IMR-90 (cell line): ENCODE results near the gene CD9. TPM values are rescaled to one million over a fixed set of nuclear protein-coding genes. Genes with fewer than 3 reads are reported as not detected.

Experiments
- ATAC-seq: fragments of 200-7000 bp; cut with Tn5 transposase; 2 replicates; pipeline ENCODE4 v1.9.1; 2020; ENCODE audit warnings: low read depth, mild to moderate bottlenecking, moderate library complexity
- BruUV-seq: library from RNA; stranded (reverse); fragments of 400-500 nt; replicated peaks from 2 replicates; lab custom pipeline; 2021; lab: Mats Ljungman, UMichigan
- CTCF ChIA-PET: fragments of 300-600 bp; formaldehyde crosslinking; extraction: SDS; loops from one replicate; lab custom pipeline; 2021; ENCODE audit warnings: antibody characterized with exemption; lab: Yijun Ruan, JAX
- POLR2A ChIA-PET: fragments of 300-600 bp; sonication (Branson Sonifier 250); formaldehyde crosslinking; loops from one replicate; lab custom pipeline; 2022; ENCODE audit warnings: antibody characterized with exemption; ENCODE audit not compliant: unreplicated experiment; lab: Charles Lee
- DNase-seq: peaks from one replicate; pipeline ENCODE4 v3.0.0; 2013
- H2AFZ ChIP-seq: replicated peaks from 2 replicates; pipeline ENCODE3; 2013; ENCODE audit warnings: low read length, mild to moderate bottlenecking; ENCODE audit not compliant: poor library complexity
- H2AK5ac ChIP-seq: 2 replicates; pipeline ENCODE4 v1.6.1; 2013; ENCODE audit warnings: low read depth, low read length, inconsistent platforms
- H2AK9ac ChIP-seq: replicated peaks from 2 replicates; pipeline ENCODE3; 2013; ENCODE audit warnings: mild to moderate bottlenecking, low read depth, low read length, moderate library complexity; ENCODE audit not compliant: poor library complexity
- H2BK120ac ChIP-seq: 2 replicates; pipeline ENCODE4 v1.6.1; 2013; ENCODE audit warnings: low read depth, low read length, inconsistent platforms
- H2BK15ac ChIP-seq: 3 replicates; pipeline ENCODE4 v1.6.1; 2013; ENCODE audit warnings: low read depth, low read length, inconsistent platforms
- H2BK20ac ChIP-seq: 2 replicates; pipeline ENCODE4 v1.6.1; 2013; ENCODE audit warnings: low read depth, mild to moderate bottlenecking, inconsistent platforms, low read length, moderate library complexity
- H2BK5ac ChIP-seq: 2 replicates; pipeline ENCODE4 v1.6.1; 2013; ENCODE audit warnings: mild to moderate bottlenecking, low read depth, low read length, inconsistent platforms; ENCODE audit not compliant: poor library complexity, severe bottlenecking
- H3K14ac ChIP-seq: replicated peaks from 2 replicates; pipeline ENCODE4 v1.6.1; 2013; ENCODE audit warnings: low read depth, low read length, inconsistent platforms
- H3K18ac ChIP-seq: 2 replicates; pipeline ENCODE4 v1.6.1; 2013; ENCODE audit warnings: low read depth, low read length, control low read depth
- H3K23ac ChIP-seq: 2 replicates; pipeline ENCODE4 v1.6.1; 2013; ENCODE audit warnings: low read depth, low read length, inconsistent platforms
- H3K27ac ChIP-seq: 2 replicates; pipeline ENCODE4 v1.5.1; 2013; ENCODE audit warnings: mild to moderate bottlenecking, control low read depth, low read length; ENCODE audit not compliant: insufficient read depth
- H3K27me3 ChIP-seq: 2 replicates; pipeline ENCODE4 v1.6.1; 2013; ENCODE audit warnings: low read length; ENCODE audit not compliant: control insufficient read depth, insufficient read depth
- H3K36me3 ChIP-seq: 2 replicates; pipeline ENCODE4 v1.6.1; 2013; ENCODE audit warnings: low read length, mixed read lengths; ENCODE audit not compliant: control insufficient read depth, insufficient read depth
- H3K4ac ChIP-seq: 2 replicates; pipeline ENCODE4 v1.6.1; 2013; ENCODE audit warnings: low read depth, low read length, inconsistent platforms
- H3K4me1 ChIP-seq: 2 replicates; pipeline ENCODE4 v1.6.1; 2013; ENCODE audit warnings: low read length, mixed read lengths; ENCODE audit not compliant: control insufficient read depth, insufficient read depth
- H3K4me2 ChIP-seq: 2 replicates; pipeline ENCODE4 v1.6.1; 2013; ENCODE audit warnings: low read depth, mild to moderate bottlenecking, control low read depth, low read length, moderate library complexity
- H3K4me3 ChIP-seq: 2 replicates; pipeline ENCODE4 v1.5.1; 2013; ENCODE audit warnings: low read depth, mild to moderate bottlenecking, control low read depth, low read length, moderate library complexity; ENCODE audit not compliant: insufficient read depth
- H3K56ac ChIP-seq: 2 replicates; pipeline ENCODE4 v1.6.1; 2013; ENCODE audit warnings: low read length, inconsistent platforms; ENCODE audit not compliant: insufficient read depth; ENCODE audit errors: extremely low read depth
- H3K79me1 ChIP-seq, 2 experiments: 2 replicates each; pipeline ENCODE4 v1.6.1; 2013; ENCODE audit warnings: low read length in 2 of 2, inconsistent platforms in 1 of 2, low read depth in 1 of 2
- H3K9ac ChIP-seq: 2 replicates; pipeline ENCODE4 v1.6.1; 2013; ENCODE audit warnings: low read depth, low read length, control low read depth
- H3K9me1 ChIP-seq: 2 replicates; pipeline ENCODE4 v1.6.1; 2013; ENCODE audit warnings: low read length, inconsistent platforms; ENCODE audit not compliant: insufficient read depth
- H3K9me3 ChIP-seq: 2 replicates; pipeline ENCODE4 v1.6.1; 2013; ENCODE audit warnings: low read length; ENCODE audit not compliant: control insufficient read depth, insufficient read depth
- H4K20me1 ChIP-seq: 2 replicates; pipeline ENCODE4 v1.6.1; 2013; ENCODE audit warnings: low read length, inconsistent platforms; ENCODE audit not compliant: insufficient read depth
- H4K5ac ChIP-seq: 2 replicates; pipeline ENCODE4 v1.6.1; 2013; ENCODE audit warnings: mild to moderate bottlenecking, low read depth, low read length, control low read depth
- H4K8ac ChIP-seq, 2 experiments: 2 replicates each; pipeline ENCODE4 v1.6.1; 2013; ENCODE audit warnings: low read depth in 2 of 2, low read length in 2 of 2, control low read depth in 1 of 2, inconsistent platforms in 1 of 2
- H4K91ac ChIP-seq: 2 replicates; pipeline ENCODE4 v1.6.1; 2013; ENCODE audit warnings: low read depth, low read length, inconsistent platforms; ENCODE audit not compliant: insufficient read depth
- CEBPB ChIP-seq: IDR thresholded peaks from 2 replicates; pipeline ENCODE4 v1.6.1; 2012; ENCODE audit warnings: low read depth, low read length, improper control_type of control experiment
- CTCF ChIP-seq: conservative IDR thresholded peaks from 2 replicates; pipeline ENCODE4 v1.5.1; 2012; ENCODE audit warnings: mild to moderate bottlenecking, low read depth, low read length, improper control_type of control experiment
- MAFK ChIP-seq: IDR thresholded peaks from 2 replicates; pipeline ENCODE4 v1.6.1; 2012; ENCODE audit warnings: low read depth, low read length, improper control_type of control experiment
- MAZ ChIP-seq: IDR thresholded peaks from 2 replicates; pipeline ENCODE4 v1.6.1; 2012; ENCODE audit warnings: low read depth, mild to moderate bottlenecking, low read length, improper control_type of control experiment, moderate library complexity, borderline replicate concordance
- RFX5 ChIP-seq: IDR thresholded peaks from 2 replicates; pipeline ENCODE4 v1.8.0; 2012; ENCODE audit warnings: low read depth, mild to moderate bottlenecking, low read length, moderate library complexity
- SMC3 ChIP-seq: fragments of 150-350 bp; IDR thresholded peaks from 2 replicates; pipeline ENCODE4 v1.6.1; 2016; ENCODE audit warnings: low read depth, mild to moderate bottlenecking, antibody characterized with exemption, low read length, moderate library complexity
- WGBS, 2 experiments: methylation state at CpG; one replicate each; pipeline versions ENCODE4 v1.1.5 to v1.1.7; 2013; ENCODE audit warnings: missing lambda C conversion rate in 2 of 2; ENCODE audit not compliant: insufficient read length in 1 of 2; ENCODE audit errors: extremely low coverage in 2 of 2; 5-methylcytosine and 5-hydroxymethylcytosine counted together
- dilution Hi-C: fragments of 300-500 bp; cut with HindIII; formaldehyde crosslinking; loops from one replicate; pipeline ENCODE4 v1.14.3; 2018; ENCODE audit warnings: low sequenced_read_pairs; ENCODE audit not compliant: unreplicated experiment
- in situ Hi-C: fragments of 300-500 bp; cut with MboI; formaldehyde crosslinking; loops from 3 replicates; pipeline ENCODE4 v1.14.3; 2019; ENCODE audit warnings: low sequenced_read_pairs, inconsistent platforms, mixed read lengths
- intact Hi-C: fragments of 100-400 bp; cut with micrococcal nuclease; formaldehyde crosslinking; loops from 2 replicates; pipeline ENCODE4 v1.10.0; 2022
- polyA plus RNA-seq, 3 experiments: library from polyadenylated mRNA; depleted of rRNA; stranded (reverse); fragments of >200 nt; gene quantifications; 2 replicates each; pipeline ENCODE4 v1.2.3, GENCODE V29; 2012; ENCODE audit warnings: low replicate concordance in 1 of 3
- total RNA-seq: library from RNA; depleted of rRNA; stranded (reverse); fragments of >200 nt; gene quantifications from 2 replicates; pipeline ENCODE4 v1.2.3, GENCODE V29; 2012

CD9 gene
- total and polyA plus RNA-seq, 2 of the 4 experiments (the other 2 are of a cell fraction): 48.8 to 70.9 TPM

- peaks cover 3% of the 10 kb centered on the region; the same call in 1 of the 2 replicates for H3K9me1 ChIP-seq
- no peaks in the 10 kb centered on the region for H3K9me3 ChIP-seq
- no peak overlapping the region for H3K18ac ChIP-seq
- no peak overlapping the region for H3K23ac ChIP-seq
- no peak overlapping the region for H3K27ac ChIP-seq
- no TSS peak for BruUV-seq
- in situ Hi-C loops: no loop called here
- no peak overlapping the region for H2BK15ac ChIP-seq
- ChIA-PET CTCF (no interaction called here), POLR2A (no interaction called here)
- no peak overlapping the region for H2AK9ac ChIP-seq
- H3K79me1 ChIP-seq: no peaks in the 10 kb centered on the region
- H3K14ac ChIP-seq: no peak overlapping the region
- H2BK120ac ChIP-seq: no peak overlapping the region; the same call in 1 of the 2 replicates
- dilution Hi-C loops: no loop called here
- no CpG with 5 or more reads among the region's 4 CpGs for WGBS, 2 experiments
- H2AK5ac ChIP-seq: no peak overlapping the region; the same call in 1 of the 2 replicates
- H3K36me3 ChIP-seq: no peaks in the 10 kb centered on the region
- H3K4me3 ChIP-seq: no peak overlapping the region
- H3K4me2 ChIP-seq: no peak overlapping the region
- intact Hi-C loops: no loop called here
- H4K5ac ChIP-seq: no peak overlapping the region
- no peak for TF ChIP-seq SMC3
- no peak for TF ChIP-seq RFX5
- no peak for TF ChIP-seq MAZ
- TF ChIP-seq CTCF: no peak
- no peak for TF ChIP-seq CEBPB
- TF ChIP-seq MAFK: no peak
- H2AFZ ChIP-seq: no peak overlapping the region
- no peaks in the 10 kb centered on the region for H3K4me1 ChIP-seq
- H3K4ac ChIP-seq: no peak overlapping the region
- H3K56ac ChIP-seq: no peak overlapping the region
- no peak for ATAC-seq
- H3K27me3 ChIP-seq: no peaks in the 10 kb centered on the region
- no peaks in the 10 kb centered on the region for H4K20me1 ChIP-seq
- H4K8ac ChIP-seq: no peak overlapping the region
- no peak for DNase-seq
- H4K91ac ChIP-seq: no peak overlapping the region
- no peak overlapping the region for H2BK5ac ChIP-seq
- no peak overlapping the region for H3K9ac ChIP-seq
- H2BK20ac ChIP-seq: no peak overlapping the region
These were observed 27.3 kb upstream of the CD9 start for GRCh38 chr12:6172862-6173261.
